Right renal cortex interstitium (tissue), 3 donors: Measurements from ENCODE around the gene SGPP1. TPM values are rescaled to one million over a fixed set of nuclear protein-coding genes. Genes with fewer than 3 reads are reported as not detected.
A peak's percentile ranks its signal among the peaks of the same experiment; 100 is the strongest.
"Not testable (repeated sequence)": the region's sequence is repeated elsewhere in the genome, so short reads cannot be mapped to it uniquely, and the experiment has no call there.

Experiments
- DNase-seq, 3 donors: peaks; one replicate each; pipeline ENCODE4 v3.0.0-alpha.2; 2013; ENCODE audit warnings: low read depth in 3 of 3, low spot score in 2 of 3
- polyA plus RNA-seq, 3 donors: library from polyadenylated mRNA; unstranded; fragments of 120-200 nt; gene quantifications; one replicate each; pipeline ENCODE4 v1.2.1, GENCODE V29; 2013; ENCODE audit not compliant: insufficient read length in 3 of 3

Gene SGPP1
- polyA plus RNA-seq, 3 donors, result 29.4 to 32.5 (median 31.8) TPM

- peak; percentile 30 to 53 (median 47) for DNase-seq
These were observed 582 bp downstream of the SGPP1 start for GRCh38 chr14:63727231-63727735.

DNA sequence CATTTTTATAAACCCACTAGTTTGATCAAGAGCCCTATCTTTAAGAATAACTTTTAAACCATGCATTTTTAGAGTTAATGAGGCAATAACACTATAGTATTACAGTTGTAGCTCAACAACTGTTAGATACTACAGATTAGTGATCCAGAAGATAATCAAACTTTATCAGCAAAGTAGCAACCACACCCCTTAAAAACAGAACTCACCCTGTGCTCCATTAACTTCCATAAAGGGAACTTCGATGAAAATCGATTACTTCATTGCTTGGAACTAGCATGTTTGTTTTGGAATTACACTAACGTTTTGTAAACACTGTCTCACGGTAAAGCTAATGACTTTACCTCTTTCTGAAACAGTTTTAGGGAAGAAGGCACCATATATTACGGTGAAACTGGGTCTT is 1.4 kb downstream of the SGPP1 start:
- DNase-seq, result no peak

DNA sequence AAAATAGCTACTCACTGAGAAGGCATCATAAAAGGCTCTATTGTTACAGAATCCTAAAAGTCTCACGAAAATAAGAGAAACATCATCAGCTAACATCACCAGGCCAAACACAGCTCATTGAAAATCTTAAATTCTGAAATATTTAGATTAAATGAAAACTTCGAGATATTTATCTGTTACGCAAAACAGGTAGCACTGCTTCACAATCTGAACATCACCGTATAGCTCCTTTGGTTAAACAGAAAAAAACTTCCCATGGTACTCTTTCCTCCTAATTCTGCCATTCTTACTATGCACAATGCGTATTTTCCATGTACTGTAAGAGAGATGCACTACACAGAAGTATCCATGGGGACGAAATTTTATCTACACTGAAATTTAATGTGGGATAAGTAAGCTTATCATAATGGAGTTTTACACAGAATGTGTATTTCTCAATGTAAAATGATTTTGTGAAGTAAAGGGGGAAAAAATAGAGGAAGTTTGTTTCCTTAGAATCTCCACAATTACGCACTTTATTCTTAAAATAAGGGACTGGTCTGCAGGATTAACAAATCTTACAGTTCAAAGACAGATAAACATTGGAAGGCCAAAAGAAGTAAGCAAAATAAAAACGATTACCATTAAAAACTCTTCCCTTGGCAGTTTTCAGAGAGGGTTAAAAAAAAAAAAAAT is 1.9 kb downstream of the SGPP1 start:
- no peak for DNase-seq

DNA sequence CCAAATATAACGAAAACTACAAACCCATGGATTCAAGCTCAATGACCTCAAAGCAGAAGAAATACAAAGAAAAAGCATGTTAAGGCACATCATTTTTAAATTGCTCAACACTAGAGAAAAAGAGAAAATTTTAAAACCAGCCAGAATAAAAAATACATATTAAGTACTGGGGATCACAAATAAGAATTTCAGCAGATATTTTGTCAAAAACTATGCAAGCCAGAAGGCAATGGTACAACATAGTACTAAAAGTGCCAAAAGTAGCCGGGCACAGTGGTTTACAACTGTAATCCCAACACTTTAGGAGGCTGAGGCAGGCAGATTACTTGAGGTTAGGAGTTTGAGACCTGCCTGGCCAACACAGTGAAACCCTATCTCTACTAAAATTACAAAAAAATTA is 10.2 kb downstream of the SGPP1 start:
- no peak for DNase-seq

DNA sequence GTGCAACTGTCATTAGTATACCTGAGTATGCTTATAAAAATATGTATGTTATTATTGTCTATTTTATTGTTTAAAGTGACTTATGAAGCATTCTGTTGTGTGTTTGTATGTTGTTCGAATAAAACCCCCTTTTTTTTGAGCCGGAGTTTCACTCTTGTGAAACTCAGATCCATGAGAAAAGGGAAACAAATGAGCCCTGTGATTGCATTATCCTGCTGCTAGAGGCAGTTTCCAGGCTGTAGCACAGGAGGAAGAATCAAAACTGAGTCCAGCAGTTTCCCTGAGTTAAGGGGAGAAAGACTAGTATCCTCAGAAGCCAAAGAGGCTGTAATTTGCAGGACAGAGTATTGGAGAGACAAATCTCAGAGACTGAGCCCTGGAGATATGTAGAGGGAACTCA is 12.5 kb downstream of the SGPP1 start:
- no peak for DNase-seq

- no peak for DNase-seq
These were observed 14.1 kb downstream of the SGPP1 start for GRCh38 chr14:63713764-63714163.

DNA sequence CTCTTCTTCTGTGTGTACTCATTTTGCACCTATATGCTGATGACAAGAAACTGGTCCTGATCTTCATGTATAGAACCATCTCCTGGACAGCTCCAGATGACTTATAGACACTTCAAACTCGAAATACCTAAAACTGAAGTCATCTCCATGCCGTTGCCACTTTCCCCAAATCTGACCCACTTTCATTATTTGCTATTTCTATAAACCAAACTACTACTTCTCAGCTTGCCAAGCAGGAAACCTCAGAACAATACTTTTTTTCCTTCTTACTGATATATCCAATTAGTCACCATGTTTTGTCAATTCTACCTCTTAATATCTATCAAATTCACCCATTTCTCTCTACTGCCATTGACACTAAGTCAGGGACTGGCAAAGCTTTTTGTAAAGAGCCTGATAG is 14.8 kb downstream of the SGPP1 start:
- no peak for DNase-seq

- DNase-seq, result no peak
These were observed 15.7 kb downstream of the SGPP1 start for GRCh38 chr14:63712123-63712522.

- DNase-seq, result no peak
These were observed 17.4 kb downstream of the SGPP1 start for GRCh38 chr14:63710497-63710896.

GRCh38 chr14:63709589-63709988 is 18.3 kb downstream of the SGPP1 start:
- DNase-seq, result no peak

GRCh38 chr14:63707216-63707615 is 20.6 kb downstream of the SGPP1 start:
- DNase-seq, result no peak

GRCh38 chr14:63705561-63706070 is 22.2 kb downstream of the SGPP1 start:
- DNase-seq, result no peak

- not testable (repeated sequence) for DNase-seq
These were observed 25.3 kb downstream of the SGPP1 start for GRCh38 chr14:63702530-63702929.

GRCh38 chr14:63701606-63702299 is 26.1 kb downstream of the SGPP1 start:
- DNase-seq, result no peak

- DNase-seq, result no peak
These were observed 35.4 kb downstream of the SGPP1 start for GRCh38 chr14:63692310-63693020.

DNA sequence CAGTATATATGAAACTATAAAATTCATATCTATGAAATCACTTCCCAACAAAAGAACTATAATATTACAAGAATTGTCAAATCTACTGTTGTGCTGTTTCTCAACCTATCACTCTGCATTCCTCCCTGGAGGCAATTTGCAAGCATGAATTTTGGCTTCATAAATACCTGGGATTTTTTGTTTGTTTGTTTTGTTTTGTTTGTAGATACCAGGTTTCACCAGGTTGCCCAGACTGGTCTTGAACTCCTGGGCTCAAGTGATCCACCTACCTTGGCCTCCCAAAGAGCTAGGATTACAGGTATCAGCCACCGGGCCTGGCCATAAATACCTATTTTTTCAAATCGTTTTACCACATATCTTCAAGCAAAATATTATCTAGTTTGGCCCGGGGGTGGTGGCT is 38.7 kb downstream of the SGPP1 start:
- DNase-seq, result no peak

DNA sequence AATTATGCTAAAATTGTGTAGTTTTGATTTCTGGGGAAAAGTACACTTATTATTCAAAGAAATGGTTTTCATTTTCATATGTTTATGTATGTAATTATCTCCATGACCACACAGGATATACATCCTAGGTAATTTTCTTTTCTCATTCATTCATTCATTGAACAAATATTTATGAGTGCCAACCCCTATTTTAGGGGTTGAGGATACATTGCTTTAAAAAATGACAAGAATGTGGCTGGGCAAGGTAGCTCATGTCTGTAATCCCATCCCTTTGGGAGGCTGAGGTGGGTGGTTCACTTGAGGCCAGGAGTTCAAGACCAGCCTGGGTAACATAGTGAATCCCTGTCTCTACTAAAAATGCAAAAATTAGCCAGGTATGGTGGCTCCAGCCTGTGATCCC is 40.9 kb downstream of the SGPP1 start:
- no peak for DNase-seq

DNA sequence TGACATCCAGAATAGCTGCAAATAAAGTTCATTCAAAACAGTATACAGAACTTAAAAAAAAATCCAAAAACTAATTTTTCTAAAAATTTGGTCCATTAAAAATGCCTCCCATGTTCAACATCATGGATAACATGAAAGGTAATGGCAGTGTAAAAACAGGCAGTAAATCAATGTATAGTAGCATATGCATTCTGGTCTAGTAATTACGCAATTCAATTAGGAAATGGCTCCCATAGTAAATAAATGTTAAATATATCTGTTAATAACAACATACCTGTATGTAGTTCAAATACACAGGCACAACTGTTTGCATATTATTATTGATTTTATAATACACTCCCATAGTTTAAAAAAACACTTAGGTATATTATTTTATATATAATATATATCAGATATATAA is 42.5 kb downstream of the SGPP1 start:
- no peak for DNase-seq

DNA sequence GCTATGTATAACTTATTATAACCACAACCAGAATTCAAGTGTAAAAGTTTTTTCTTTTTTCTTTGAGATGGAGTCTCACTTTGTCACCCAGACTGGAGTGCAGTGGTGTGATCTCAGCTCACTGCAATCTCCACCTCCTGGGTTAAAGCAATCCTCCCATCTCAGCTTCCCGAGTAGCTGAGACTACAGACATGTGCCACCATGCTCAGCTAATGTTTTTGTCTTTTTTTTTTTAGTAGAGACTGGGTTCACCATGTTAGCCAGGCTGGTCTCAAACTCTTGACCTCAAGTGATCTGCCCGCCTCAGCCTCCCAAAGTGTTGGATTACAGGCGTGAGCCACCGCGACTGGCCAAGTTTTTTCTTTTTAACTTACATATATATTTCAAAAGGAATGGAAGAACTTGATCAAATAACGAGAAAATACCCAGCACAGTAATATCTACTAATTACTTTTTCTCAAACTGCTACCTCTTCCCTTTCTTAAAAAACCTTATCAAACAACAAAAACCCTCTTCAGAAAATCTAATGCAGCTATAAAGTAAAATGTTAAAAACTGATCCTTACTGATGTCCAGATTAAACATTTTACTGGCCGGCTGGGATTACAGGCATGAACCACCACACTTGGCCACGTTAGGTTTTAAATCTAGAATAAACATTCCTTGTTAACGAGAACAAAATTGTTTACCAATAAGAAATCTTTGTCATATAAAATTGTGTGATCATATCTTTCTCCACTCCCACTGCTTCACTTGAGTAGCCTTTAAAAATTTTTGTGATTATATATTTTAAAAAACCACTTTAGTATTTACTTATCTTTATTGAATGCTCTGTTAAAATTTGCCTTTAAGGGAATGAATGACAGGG is 44.9 kb downstream of the SGPP1 start:
- no peak for DNase-seq

GRCh38 chr14:63678536-63678935 is 49.3 kb downstream of the SGPP1 start:
- no peak for DNase-seq
